NCI-H774 (cell line): ENCODE measurements around the gene CACNA2D2.
A peak's percentile ranks its signal among the peaks of the same experiment; 100 is the strongest.

Experiments
- DNase-seq: peaks from one replicate; lab custom pipeline; 2025; lab: John Stamatoyannopoulos, UW

CACNA2D2 gene

DNA sequence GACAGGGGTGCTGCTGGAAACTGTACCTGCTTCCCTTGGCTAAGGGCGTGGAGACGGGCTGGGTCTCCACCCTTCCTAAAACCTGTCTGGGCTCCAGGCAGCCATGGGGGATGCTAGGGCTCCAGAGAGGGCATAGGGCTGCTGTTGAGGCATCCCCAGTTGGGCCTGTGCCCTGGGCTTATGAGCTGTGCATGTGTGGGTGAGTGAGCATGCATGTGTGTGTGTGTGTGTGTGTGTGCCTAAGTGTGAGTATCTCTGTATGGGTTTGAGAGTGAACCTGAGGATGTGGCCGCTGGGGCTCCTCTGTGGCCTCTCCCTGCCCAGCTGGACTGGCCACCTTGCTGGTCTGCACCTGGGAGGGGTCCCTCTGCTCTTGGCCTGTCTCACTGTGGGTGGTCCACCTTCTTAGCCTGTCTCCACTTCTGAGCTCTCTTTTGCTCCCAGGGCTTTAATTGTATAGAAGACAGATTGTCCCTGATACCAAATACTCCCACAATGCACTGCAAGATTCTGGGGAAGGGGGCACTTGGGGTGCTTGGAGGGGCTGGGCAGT lies 132.2 kb downstream of the CACNA2D2 start:
- DNase-seq: no peak

DNA sequence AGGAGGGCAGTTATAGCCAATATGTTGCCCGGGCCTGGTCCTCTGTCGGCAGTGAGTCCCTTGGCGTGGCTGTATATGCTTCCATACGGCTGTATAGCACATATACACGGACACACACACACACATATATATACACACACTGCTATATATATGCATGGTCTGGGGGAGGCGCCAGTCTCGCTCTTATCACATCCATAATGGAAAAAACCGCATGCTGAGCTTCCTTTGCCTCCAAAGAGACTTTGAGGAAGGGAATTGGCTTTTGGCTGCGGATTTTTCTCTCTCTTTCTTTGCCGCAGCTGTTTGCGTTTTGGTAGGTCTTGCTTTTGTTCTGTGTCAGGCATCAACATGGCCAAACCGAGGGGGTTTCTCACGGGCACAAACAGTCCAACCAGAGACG lies 132.8 kb downstream of the CACNA2D2 start:
- DNase-seq: no peak

DNA sequence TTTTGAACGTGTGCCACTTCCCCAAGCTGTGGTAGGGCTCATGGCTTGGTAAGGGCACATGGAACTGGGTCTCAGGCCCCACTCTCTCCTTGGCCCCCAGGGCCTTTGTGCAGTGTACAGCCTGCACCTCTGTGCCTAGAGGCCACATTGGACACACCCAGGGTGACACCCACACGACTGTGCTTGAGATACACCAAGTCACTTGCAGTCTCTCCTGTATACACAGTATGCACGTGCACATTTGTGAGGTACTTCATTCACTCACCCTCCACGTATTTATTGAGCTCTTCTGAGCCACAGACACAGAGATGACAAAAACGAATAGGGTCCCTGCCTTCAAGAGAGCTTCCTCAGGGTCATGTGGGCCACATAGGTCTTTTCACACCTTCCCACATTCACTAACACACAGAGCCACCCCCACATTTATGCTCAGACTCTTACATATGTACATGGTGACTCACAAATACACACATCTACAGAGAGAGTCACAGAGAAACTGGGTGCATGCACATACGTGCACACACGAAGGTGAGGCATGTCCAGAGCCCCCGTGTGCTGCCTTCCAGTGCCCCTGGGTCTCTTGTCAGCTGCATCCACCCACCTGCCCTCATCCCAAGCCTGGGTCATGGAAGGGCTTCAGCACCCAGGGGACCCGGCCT lies 134.3 kb downstream of the CACNA2D2 start:
- DNase-seq: no peak

DNA sequence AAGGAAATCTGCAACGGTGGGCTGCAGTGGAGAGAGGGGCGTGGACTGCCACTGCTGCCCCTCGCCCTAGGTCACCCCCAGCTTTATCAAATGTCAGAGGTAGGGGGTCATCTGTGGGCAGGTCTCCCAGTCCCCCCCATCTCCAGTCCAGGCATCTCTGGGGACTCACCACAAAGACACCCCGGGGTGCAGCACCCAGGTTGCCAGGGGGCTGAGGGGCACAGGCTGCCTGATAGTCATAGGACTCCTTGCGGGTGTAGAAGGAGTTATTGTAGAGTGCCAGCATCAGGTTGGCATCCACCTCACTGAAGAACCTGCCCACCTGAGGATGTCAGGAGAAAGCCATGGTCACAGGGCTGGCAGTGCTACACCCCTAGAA lies 137.6 kb downstream of the CACNA2D2 start:
- no peak for DNase-seq

DNA sequence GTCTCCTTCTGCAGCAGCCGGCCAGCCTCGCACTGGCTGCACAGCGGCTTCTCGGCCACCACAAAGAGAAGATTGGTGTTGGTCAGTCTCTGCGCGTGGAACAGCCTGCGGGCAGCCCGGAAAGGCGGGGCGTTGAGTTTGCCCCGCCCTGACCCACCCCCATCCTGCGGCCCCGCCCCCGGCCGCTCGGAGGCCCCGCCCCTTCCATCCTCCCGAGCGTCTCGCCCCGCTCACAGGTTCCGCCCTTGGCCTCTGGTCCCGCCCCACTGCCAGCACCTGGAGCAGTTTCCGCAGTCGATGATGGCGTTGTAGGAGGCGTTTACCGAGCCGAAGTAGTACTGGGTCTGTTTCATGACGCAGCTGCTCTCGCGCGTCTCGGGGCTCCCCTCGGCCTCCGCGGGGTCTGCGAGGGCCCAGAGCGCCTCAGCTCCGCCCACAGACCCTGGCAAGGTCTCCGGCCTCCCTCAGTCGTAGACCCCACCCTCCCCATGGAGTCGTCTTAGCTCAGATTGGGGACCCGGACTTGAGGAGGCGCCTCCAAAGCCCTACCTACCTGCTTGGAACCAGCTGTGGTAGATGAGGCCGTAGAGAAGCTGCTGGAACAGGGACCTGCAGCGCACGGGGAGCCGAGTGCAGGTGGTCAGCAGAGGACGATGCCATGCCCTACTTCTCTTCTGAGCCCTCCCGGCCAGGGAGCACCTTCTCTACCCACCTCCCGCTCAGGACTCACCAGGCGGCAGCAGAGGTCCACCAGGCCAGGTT lies 138.2 kb downstream of the CACNA2D2 start:
- DNase-seq: peak; percentile 61

DNA sequence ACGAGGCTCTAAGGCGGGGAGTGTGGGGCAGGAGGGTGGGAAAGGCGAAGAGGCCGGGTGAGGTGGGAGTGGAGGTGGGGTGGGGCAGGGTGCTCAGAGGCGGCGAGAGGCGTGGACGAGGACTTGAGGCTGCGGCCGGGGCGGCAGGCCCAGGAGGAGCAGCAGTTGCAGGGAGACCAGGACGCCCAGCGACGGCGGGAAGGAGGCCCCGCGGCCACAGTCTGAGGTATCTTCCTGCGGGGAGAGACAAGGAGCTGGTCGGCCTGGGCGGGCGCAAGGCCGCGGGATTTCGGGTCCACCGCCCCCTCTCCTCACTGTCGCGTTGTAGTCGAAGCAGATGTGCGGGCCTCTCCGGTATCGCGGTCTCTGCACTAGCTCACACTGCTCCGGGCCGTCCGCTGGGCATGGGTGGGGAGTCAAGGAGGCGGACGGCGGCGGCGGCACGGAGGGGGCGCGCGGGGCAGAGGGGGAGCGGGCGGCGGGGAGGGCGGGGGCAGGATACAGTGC lies 138.8 kb downstream of the CACNA2D2 start:
- DNase-seq: no peak

DNA sequence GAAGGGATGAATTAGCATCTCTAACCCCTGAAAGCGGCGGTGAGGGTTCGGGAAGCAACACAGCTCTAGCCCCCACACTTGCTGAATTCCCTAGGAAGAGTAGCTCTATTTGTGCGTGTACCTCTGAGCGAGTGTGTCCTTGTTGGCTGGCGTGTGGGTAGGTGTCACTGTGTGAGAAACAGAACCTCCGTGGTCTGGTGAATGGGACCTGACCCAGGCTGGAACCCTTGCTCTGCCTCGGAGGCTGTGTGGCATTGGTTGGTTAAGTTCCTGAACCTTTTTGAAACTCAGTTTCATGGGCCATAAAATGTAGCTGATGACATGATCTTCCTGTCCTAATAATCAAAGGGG lies 143.7 kb downstream of the CACNA2D2 start:
- no peak for DNase-seq

DNA sequence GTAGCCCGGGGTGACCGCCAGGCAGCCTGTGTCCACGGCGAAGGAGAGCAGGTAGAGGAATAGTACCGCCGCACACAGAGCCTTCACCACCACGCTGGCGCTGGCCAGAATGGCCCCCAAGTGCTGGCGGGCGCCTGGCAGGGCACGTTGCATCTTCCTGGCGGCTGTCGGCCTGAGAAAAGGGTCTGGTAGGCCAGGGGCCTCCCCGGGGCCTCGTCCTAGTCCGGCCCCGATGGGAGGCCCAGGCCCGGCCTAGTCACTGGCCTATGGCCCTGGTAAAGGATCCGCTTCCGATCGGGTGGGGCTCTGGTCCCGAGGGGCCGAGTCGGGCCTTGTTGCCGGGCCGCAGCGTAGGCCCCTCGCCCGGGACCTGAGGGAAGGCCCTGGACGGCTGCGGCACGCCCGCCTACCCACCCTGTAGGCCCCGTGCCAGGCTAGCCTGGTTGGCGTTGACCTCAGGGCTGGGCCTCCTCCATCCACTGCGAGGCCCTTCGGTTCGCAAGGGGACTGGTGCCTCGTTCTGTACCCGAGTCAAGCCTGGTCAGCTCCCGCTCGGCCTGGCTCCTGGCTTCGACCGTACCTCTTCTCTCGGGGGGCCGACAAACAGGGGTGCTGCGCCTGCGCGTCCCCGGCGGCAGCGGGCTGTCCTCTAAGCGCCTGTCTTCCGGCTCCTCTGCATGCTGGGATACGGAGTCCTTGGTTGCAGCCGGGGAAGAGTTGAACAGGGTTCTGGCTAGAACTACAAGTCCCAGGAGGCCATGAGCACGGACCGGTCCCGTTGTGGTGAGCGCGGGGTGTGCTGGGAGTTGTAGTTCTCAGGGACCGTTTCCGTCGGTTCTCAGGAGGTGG lies 144.3 kb downstream of the CACNA2D2 start, which contains the start of gene TMEM115:
TMEM115 (minus strand) TSS at position 611 of the 849 bp plus-strand sequence; CDS start at position 153, 458 bp downstream.
- peak; percentile 80 for DNase-seq

DNA sequence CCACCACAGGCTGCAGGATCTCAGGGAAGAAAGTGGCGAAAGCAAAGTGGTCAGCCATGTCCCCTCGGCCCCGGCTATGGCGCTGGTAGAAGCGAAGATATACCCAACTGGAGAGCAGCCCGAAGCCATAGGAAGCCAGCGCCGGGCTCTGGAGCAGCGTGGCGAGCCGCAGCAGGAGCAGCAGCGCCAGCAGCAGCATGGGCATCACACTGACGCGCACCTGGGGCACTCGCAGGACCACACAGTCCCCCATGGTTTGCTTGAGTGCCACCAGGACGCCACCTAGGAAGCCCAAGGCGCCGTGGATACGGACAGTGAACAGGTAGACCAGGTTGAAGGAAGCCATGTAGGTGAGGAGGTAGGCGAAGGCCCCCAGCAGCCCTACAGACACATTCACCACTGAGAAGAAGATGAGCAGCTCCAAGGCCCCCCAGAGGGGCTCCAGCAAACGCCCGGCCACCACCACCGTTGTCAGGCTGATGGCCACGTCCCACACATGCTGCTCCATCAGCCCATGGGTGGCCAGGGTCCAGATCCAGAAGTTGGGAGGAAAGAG lies 145.0 kb downstream of the CACNA2D2 start:
- DNase-seq: no peak

DNA sequence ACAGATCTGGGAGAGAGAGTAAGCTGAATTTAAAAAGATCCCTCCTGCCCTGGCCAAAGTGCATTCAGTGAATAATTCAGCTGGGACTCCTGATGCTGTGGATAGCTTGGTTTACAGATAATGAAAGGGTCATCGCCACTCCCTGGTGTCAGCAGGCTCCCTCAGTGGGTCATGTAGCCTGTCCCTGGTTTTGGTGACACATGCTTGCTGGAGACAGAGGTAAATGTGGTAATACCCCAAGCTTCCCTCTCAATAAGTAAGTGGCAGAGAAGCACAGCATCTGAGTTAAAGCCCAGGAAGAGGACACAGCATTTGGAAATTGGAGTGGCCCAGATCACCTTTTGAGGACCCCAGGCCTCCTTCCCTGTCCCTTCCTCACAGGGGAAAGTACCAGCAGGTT lies 146.0 kb downstream of the CACNA2D2 start:
- DNase-seq: no peak

DNA sequence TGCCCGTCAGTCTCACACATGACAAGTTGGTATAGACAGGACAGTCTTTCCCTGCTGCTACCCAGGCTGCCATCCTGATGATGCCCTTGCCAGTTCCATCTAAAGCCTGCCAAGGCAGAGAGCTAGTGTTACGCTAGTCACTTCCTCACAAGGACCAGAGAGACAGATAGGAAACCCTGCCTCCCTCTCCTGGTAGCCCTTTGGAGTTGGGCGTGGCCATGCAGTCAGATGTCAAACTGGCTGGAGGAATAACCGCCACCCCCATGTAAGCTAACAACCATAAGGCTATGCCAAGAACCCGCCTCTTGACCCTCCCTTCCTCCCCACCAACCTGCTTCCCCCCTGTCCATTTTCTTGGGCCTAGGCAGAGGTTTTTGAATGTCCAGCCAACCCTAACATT lies 146.9 kb downstream of the CACNA2D2 start:
- DNase-seq: no peak

DNA sequence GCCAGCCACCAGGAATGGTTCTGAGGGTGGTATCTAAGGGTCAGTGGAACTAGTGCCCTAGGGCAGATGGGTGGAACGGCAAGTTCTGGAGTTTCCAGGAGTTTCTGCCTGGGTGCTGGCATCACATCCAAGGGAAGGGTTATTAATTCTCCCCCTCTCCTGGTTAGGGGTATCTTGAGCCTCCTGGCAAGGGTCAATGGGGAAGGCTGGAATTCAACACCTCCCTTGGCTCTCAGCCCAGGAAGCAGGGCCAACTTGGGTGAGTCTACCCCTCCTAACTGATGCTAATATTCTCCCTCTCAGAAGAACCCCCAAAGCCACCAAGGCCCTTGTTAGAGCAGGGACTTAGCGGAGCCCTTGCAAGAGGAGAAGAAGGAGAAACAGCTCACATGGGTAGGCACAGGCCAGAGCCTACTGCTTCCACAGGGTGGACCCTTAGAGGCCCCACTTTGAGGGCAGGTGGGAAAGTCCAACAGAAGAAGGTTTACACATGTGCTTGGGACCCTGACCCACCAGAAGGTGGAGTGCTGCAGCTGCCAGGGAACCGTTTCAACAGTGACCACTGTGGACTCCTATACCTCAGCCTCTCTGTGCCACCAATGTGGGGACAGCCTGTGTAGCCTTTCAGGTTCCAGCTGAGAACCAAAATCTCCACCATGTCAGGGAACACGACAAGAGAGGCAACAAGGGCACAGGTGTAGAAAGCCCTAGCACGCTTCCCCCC lies 147.4 kb downstream of the CACNA2D2 start:
- no peak for DNase-seq

DNA sequence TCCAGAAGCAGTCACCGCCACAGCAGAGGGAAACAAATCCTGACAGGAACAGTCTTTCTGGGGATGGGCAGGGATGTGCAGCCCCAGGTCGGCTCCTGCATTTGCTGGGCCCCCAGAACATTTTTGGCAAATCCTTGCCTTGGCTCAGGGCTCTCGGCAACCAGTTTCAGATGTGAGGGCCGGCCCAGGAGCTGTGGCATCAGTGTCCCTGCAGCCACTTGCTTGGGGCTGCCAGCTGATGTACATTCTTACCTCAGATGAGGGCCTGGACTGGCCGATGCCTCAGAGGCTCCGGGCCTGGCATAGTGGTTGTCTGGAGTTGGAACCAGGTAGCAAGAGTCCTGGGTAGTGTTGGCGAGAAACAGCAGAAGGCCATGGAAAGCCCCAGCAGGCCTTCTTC lies 148.6 kb downstream of the CACNA2D2 start:
- no peak for DNase-seq

DNA sequence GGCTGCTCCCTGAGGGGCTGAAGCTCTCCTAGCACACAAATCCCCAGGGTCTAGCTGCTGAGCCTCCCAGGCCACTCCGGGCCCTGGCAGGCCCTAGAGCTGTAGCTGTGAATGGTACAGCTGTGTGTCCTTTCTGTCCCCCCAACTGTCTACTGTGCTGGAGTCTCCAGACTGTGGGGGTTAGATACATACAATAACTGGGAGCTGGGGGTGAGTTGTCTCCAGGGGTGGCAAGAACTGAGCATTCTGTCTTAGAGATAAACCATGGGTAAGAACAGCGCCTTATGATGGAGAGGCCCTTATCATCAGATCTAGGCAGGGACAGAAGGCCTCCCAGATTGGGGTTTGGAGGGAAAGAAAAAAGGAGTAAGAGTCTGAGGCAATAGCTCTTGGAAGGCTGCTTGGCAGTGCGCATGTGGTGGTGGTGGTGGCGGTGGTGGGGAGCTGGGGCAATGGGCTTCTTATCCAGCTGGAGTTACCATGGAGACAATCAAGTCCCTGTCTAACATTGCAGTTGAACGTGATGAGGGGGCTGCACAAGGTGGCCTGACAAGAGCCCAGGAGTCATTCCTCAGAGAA lies 149.2 kb downstream of the CACNA2D2 start:
- DNase-seq: no peak

DNA sequence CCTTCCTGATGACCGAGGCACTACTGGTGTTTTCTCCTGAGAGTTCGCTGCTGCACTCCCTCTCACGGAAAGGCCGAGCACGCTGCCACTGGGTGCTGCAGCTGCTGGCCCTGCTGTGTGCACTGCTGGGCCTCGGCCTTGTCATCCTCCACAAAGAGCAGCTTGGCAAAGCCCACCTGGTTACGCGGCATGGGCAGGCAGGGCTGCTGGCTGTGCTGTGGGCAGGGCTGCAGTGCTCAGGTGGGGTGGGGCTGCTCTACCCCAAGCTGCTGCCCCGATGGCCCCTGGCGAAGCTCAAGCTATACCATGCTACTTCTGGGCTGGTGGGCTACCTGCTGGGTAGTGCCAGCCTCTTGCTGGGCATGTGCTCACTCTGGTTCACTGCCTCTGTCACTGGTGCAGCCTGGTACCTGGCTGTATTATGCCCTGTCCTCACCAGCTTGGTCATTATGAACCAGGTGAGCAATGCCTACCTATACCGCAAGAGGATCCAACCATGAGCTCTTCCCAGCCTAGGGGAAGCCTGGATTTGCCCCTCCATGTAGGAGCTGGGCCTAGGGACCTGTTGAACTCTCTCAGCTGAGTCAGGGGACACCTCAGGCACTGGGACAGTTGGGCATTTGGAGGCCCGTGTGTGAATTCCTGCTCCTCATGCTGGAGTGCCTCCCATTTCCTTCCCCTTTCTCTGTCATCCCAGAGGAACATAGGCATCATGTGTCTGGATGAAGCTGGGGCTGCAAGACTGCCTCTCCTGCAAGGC lies 150.0 kb downstream of the CACNA2D2 start:
- DNase-seq: no peak

DNA sequence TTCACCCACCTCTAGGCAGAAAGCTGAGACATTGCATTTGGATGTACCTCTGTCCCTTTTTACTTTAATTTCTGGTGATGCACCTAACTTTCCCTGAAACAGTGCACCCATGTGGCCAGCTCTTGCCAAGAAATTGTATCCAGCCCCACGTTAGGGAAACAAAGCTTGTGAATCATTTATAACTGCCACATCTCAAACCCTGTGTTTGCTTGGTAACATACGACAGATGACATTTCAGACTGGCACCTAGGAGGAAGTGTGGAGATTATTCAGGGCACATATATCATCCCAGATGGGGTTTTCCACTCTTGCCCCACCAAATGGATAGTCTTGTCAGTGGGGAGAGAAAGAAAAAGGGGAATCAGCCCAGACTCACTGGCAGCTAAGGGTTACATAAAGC lies 150.7 kb downstream of the CACNA2D2 start:
- DNase-seq: no peak

DNA sequence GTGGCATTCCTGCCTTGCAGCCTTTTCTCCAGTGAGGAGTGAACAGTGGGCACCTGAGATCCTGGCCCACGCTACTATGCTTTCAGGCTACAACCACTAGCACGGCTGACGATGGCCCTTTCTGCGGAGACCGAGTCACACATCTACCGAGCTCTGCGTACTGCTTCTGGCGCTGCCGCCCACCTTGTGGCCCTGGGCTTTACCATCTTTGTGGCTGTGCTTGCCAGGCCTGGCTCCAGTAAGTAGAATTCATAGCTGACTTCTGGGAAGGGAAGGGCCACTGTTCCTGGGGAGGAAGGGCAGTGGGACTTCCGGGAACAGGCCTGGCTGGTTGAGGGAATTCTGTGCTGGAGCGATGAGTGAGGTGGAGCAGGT lies 152.1 kb downstream of the CACNA2D2 start:
- no peak for DNase-seq

DNA sequence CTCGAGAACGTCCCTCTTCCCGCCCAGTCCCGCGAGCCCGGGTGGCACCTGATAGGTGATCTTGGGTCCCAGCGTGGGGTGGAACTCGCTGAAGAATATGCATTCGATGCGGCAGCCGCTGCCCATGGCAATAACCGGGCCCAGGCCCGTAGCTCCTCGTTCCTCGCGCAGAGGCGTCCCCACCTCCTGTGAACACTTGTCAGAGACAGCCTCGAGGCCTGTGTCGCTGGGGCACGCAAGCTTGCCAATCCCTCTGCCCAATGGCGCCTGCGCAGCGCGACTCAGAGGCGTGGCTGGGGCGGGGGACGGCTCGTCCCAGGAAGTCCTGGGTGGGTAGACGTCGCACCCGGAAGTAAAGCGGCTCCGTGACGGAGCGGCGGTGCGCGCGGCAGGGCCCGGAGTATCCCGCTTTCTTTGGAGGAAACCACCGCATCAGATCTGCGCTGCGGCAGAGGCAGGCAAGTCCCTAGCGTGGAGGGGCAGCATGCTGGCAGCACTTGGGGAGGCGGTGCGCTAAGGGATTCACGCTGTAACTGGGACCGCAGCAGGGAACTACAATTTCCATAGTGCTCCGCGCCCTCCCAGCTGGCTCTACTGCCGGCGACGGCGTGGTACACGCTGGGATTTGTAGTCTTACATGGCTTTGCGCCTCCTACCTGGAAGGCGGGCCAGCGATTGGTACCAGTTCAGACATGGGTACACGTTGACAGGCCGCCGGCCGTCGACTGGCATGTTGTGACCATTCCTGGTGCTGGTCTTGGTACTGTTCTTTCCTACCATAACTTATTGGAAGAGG lies 152.7 kb downstream of the CACNA2D2 start, which contains the start of the genes CYB561D2 and NPRL2:
CYB561D2 (plus strand) TSS at position 336 of the 796 bp plus-strand sequence. CDS start 572 bp downstream, outside the sequence.
NPRL2 (minus strand) TSS at position 249 of the 796 bp plus-strand sequence; CDS start at position 126, 123 bp downstream.
- DNase-seq: peak; percentile 79

DNA sequence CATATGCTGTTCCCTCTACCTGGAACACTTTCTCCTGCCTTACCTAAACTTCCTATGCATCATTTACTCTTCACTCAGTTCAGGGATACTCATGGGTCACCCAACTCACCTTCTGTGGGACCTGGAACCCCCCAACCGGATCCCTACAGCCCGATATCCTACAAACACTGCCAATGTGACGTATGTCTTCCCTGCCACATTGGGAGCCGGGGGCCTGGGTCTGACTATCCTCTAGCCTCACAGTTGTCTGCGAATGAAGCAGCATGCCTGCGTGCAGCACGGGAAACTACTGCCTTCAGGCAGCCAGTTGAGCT lies 153.3 kb downstream of the CACNA2D2 start:
- no peak for DNase-seq
